ENCODE data around the gene USHBP1.
"Not testable (repeated sequence)": the region's sequence is repeated elsewhere in the genome, so short reads cannot be mapped to it uniquely, and the experiment has no call there.

USHBP1 gene

GRCh38 chr19:17294051-17294891 lies 29.7 kb upstream of the USHBP1 start:
- DNase-seq: no peak

GRCh38 chr19:17293605-17294004 lies 29.1 kb upstream of the USHBP1 start:
- no peak for DNase-seq

DNA sequence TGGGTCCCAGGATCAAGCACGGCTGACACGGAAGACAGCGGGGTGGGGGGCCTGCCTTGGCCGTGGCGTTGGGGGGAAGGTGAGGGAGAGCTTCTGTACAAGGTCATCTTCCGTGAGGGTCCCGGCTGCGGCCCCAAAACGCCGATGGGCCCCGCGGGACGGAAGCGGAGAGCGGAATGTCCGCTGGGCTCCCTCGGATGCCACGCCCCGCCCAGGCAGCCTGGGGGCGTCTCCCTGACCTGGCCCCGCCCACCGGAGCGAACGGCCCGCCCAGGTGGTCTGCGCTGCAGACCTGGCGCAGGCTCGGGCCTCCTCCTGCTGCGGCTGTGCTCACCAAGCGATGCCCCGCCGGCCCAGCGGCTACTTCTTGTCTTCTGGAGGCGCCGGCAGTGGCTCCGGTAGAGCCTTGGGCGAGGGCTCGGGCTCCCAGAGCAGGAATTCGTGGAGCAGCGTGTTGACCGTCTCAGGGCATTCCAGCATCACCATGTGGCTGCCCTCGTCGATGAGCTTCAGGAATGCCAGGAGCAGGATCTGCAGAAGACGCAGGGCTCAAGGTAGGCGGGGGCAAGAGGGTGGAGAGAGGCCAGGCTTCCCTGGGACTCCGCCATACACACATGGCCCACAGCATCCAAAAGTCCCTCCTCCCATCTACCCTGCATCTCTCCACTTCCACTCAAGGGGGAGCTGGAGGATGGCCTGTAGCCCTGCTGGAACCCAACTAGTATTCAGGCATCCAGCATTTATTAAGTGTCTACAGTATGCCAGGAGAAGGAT lies 27.9 kb upstream of the USHBP1 start:
- no peak for DNase-seq

GRCh38 chr19:17289489-17289888 lies 24.9 kb upstream of the USHBP1 start:
- DNase-seq: no peak

GRCh38 chr19:17286752-17287151 lies 22.2 kb upstream of the USHBP1 start:
- DNase-seq: no peak

DNA sequence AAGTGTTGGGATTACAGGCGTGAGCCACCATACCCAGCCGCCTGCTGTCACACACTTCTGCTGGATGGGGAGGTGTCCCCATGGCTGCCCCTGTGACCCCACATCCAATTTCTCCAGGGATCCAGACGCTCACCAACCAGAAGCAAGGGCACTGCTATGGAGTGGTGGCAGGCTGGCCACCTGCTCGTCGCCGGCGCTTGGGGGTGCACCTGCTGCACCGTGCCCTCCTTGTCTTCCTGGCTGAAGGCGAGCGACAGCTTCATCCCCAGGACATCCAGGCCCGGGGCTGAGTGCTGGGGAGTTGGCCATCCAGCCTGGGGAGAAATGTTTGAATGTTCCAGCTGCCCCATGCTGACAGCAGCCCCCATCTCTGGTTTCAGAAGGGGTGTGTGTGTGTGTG lies 21.7 kb upstream of the USHBP1 start:
- DNase-seq: no peak

DNA sequence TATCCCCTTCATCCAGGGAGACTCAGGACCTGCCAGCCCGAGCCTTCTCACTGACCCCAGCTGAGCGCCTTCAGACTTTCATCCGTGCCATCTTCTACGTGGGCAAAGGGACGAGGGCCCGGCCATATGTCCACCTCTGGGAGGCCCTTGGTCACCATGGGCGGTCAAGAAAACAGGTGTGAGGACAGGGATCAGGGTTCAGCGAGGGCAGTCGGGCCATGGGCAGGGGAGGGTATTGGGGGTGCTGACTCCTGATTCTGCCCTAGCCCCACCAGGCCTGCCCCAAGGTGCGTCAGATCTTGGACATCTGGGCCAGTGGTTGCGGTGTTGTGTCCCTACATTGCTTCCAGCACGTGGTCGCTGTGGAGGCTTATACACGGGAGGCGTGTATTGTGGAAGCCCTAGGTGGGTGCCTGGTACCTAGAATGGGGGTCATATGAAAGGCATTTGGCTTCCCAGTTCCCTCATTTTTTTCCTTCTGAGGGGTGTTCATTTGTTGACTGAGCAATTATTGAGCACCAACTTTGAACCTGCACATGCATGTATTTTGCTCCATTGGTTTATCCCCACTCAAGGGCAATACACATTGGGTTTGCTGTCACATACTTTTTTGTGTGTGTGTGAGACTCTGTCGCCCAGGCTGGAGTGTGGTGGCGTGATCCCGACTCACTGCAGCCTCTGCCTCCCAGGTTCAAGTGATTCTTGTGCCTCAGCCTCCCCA lies 21.0 kb upstream of the USHBP1 start:
- DNase-seq: no peak

DNA sequence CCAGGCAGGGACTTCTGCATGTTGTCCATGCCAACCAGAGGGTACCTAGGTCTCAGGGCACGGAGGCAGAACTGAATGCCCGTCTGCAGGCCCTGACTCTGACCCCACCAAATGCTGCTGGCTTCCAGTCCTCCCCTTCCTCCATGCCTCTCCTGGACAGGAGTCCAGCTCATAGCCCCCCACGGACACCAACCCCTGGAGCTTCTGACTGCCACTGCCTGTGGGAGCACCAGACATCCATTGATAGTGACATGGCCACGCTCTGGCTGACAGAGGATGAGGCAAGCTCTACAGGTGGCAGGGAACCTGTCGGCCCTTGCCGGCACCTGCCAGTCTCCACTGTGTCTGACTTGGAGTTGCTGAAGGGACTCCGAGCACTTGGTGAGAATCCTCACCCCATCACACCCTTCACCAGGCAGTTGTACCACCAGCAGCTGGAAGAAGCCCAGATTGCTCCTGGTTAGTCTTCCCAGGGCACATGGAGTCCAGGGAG lies 19.0 kb upstream of the USHBP1 start:
- DNase-seq: no peak

DNA sequence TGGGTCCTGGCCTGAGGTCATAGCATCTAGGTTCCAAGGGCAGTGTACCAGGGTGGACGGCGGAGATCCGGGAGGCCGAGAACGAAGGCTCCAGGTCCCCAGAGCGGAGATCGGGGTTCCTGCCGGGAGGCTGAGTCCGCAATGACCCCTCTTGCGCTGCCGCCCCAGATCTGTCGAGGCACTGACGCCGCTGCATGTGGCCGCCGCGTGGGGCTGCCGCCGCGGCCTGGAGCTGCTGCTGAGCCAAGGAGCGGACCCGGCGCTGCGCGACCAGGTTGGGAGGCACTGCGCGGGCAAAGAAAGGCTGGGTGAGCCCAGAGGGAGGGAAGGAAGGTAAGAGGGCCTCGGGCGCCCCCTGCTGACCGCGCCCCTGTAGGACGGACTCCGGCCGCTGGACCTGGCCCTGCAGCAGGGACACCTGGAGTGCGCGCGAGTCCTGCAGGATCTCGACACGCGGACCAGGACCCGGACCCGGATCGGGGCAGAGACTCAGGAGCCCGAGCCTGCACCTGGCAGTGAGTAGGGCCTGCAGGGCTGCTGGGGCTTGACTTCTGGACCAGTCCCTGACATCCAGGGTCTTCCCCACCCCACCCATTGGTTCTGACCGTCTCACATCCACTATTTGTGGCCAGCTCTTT lies 18.1 kb upstream of the USHBP1 start:
- no peak for DNase-seq

DNA sequence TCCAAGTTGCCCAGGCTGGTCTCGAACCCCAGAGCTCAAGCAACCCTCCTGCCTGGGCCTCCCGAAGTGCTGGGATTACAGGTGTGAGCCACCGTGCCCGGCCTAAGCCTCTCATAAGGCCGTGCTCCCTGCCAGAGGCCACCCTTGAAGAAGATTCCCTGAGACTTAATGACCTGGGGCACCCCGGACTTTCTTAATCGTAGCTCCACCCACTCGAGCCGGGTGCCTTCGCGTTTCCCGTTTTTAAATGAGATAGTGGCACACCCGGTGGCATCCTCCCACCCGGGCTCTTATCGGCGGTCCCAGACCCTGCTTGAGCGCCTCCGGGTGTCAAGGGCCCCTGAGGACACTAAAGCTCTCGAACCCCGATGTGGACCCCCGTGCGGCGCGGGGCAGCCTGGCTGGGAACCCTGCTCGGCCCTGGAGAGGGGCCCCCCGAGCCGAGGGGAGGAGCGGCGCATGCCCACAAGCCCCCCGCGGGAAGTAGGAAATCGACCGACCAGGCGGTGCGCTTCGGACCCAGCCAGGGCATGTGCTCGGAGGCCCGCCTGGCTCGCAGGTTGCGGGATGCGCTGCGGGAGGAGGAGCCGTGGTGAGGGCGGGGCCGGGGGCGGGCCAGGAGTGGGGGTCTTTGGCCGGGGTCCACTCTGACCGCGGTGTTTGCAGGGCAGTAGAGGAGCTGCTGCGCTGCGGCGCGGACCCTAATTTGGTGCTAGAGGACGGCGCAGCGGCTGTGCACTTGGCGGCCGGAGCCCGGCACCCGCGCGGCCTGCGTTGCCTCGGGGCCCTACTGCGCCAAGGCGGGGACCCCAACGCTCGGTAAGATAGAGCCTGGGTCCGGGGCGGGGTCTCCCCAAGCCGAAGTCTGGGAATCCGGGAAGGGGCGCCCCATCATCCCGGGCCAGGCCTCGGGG lies 17.1 kb upstream of the USHBP1 start, which contains the start of gene ANKLE1:
ANKLE1 (plus strand) TSS at position 511 of the 914 bp plus-strand sequence; CDS start at position 531, 20 bp downstream.
- DNase-seq: no peak

- DNase-seq: no peak
These were observed 14.9 kb upstream of the USHBP1 start for GRCh38 chr19:17279436-17279835.

DNA sequence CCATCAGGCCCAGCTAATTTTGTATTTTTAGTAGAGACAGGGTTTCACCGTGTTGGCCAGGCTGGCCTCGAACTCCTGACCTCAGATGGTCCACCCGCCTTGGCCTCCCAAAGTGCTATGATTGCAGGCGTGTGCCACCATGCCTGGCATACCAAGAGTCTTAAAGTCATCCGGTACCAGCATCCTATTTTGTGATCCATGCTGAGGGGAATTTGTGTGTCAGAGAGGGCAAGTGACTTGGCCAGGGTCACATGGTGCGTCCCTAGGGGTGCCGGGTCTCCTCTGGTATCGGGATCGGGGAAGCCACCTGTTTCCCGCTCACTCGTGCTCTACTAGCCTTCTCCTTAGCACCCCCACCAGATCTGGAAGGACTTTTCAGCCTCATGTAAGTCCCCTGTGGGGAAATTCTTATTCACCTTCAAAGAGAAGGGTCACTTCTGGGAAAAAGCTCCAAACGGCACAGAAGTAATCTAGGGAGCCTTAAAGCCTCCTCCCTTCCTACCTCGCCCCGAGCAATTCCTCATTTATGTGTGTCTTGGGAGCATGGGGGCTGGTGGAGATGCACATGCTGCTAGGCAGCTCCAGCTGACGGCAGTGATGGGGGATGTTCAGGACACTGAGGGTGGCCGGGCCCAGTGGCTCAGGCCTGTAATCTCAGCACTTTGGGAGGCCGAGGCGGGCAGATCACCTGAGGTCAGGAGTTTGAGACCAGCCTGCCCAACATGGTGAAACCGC lies 11.1 kb upstream of the USHBP1 start:
- no peak for DNase-seq

- DNase-seq: not testable (repeated sequence)
These were observed 10.3 kb upstream of the USHBP1 start for GRCh38 chr19:17274892-17275291.

- DNase-seq: no peak
These were observed 4.2 kb upstream of the USHBP1 start for GRCh38 chr19:17268754-17269153.

DNA sequence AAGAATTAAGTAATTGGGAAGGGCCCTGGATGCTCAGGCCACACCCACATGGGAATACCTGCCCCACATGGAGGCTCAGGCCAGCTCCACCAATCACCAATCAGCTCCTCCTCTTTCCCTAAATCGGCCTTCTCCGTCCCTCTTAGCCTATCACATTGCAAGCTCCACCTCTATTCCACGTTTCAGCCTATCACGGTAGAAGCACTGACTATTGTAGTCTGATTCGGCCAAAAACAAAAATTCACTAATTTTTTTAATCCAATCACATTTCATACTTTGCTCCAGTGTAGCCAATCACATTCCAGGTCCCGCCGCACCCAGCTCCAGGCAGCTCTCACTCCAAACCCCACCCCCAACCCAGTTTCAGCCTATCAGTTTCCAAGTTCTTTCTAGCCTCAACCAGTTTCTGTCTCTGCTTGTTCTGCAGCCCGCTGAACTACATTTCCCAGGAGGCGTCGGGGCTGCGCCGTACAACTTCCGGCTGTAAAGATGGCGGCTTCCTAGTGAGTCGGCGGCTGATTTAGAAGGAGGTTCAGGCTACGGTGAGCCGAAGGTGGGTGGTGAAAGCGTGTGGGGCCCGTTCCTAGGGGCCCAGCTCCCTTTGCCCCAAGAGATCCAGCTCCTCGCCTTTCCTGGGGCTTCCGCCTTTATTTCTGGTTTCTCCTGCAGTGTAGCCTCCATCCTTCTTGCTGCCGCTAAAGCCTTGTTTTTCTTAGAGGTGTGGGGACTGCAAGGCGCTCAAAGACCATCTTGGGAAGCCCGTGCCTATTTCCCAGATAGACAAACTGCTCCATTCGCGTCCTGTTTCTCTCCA lies 2.6 kb upstream of the USHBP1 start, which contains the start of gene BABAM1:
BABAM1 (plus strand) TSS at position 469 of the 814 bp plus-strand sequence. CDS start 1,364 bp downstream, outside the sequence.
- DNase-seq: peak; percentile 82

- DNase-seq: no peak
These were observed 2.0 kb upstream of the USHBP1 start for GRCh38 chr19:17266589-17266974.

DNA sequence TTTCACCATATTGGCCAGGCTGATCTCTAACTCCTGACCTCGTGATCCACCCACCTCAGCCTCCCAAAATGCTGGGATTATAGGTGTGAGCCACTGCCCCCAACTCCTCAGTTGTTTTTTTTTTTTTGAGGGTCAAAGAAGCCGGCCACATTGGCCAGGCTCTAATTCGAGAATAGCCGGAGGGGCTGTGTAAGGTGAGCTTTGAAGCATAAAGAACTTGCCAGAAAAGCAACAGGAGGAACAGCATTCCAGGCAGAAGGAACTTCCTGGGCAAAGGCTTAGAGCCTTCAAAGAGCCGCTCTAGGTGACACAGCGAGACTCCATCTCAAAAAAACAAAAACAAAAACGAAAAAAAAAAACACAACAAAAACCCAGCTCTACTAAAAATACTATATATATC lies 1.5 kb upstream of the USHBP1 start:
- DNase-seq: no peak

DNA sequence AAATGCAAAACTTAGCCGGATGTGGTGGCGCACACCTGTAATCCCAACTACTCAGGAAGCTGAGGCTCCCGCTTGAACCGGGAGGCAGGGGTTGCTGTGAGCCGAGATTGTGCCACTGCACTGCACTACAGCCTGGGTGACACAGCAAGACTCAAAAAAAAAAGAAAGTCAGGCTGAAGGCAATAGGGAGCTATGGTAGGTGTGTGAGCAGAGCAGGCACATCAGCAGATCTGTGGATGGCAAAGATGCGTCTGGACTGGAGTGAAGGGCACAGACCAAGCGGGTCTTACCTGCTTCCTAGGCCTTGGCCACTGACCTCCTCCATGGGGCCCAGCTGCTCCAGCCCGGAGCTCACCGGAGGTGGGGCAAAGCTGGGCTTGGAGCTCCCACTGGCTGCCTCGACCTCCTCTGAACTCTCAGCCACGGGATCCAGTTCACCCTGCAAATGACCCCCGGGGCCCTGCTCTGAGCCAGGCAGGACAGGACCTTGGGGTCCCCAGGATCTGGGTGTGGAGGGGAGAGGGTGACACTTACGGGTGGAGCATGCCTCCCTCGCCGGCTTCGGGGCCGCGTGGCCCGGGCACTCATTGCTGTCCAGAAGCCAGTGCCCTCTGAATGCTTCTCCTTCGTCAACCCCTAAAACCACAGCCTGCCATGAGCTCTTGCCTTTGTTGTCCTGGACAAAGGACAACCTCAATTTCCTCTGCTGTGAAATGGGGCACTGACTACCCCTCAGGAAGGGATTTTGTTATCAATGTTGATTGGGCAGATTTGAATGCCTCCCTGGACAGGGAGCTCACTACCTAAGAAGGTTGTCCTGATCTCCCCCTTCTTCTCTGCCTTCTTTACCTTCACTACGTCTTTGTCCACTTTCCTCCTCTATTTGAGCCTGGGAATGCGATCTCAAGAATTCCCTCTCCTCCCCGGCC lies 569 bp downstream of the USHBP1 start:
- no peak for DNase-seq

- no peak for DNase-seq
These were observed 2.0 kb downstream of the USHBP1 start for GRCh38 chr19:17262557-17262956.

All from NCI-H1417 treated with DMSO at 0.1 percent for 48 hours (cell line).